HepG2 (cell line): ENCODE measurements around the gene AKAIN1. TPM values are rescaled to one million over a fixed set of nuclear protein-coding genes. Genes with fewer than 3 reads are reported as not detected.

ENCODE experiments used
- ATAC-seq: fragments of 200-7000 bp; cut with Tn5 transposase; 3 replicates; pipeline ENCODE4 v1.9.1; 2020; ENCODE audit warnings: mild to moderate bottlenecking, moderate library complexity
- BruUV-seq: library from RNA; stranded (reverse); fragments of 400-500 nt; replicated peaks from 2 replicates; lab custom pipeline; 2021; lab: Mats Ljungman, UMichigan
- CTCF ChIA-PET: fragments of 300-600 bp; formaldehyde crosslinking; extraction: SDS; loops from one replicate; lab custom pipeline; 2021; ENCODE audit warnings: low total read pairs, inconsistent platforms, low intra/inter-chr PET ratio; lab: Yijun Ruan, JAX
- POLR2A ChIA-PET: fragments of 350-600 bp; sonication (Branson Sonifier 250); formaldehyde crosslinking; loops from one replicate; lab custom pipeline; 2020; ENCODE audit warnings: antibody characterized with exemption, inconsistent platforms; lab: Yijun Ruan, JAX
- DNase-seq: peaks from one replicate; pipeline ENCODE4 v3.0.0-alpha.2; 2015; ENCODE audit warnings: low spot score
- FAIRE-seq: peaks from 3 replicates; lab custom pipeline; 2011; peaks lifted over from hg19 to GRCh38; lab: Jason Lieb, UNC
- H2AFZ ChIP-seq: one replicate; pipeline ENCODE4 v1.6.1; 2011; ENCODE audit warnings: low read length, inconsistent platforms
- H3K27ac ChIP-seq: fragments of 300-600 bp; 3 replicates; pipeline ENCODE4 v1.8.0; 2011; ENCODE audit warnings: mixed run types, mild to moderate bottlenecking, mixed read lengths, low read length, inconsistent platforms; ENCODE audit not compliant: insufficient read depth; ENCODE audit errors: extremely low read length
- H3K27me3 ChIP-seq, 2 experiments: fragments of 200-600 bp in 1 of 2; 2 replicates in 1 of 2; 3 replicates in 1 of 2; pipeline versions ENCODE4 v1.6.0 to v1.8.0; 2011; ENCODE audit warnings: low read length in 2 of 2, mild to moderate bottlenecking in 2 of 2, moderate library complexity in 2 of 2, inconsistent platforms in 1 of 2; ENCODE audit not compliant: insufficient read depth in 2 of 2, control insufficient read depth in 1 of 2
- H3K36me3 ChIP-seq, 2 experiments: fragments of 200-600 bp in 1 of 2; replicated peaks in 1 of 2; 2 replicates in 1 of 2; 3 replicates in 1 of 2; pipeline versions ENCODE4 v1.5.1 to v1.8.0; 2011; ENCODE audit warnings: low read length in 2 of 2, inconsistent platforms in 1 of 2; ENCODE audit not compliant: insufficient read depth in 2 of 2, control insufficient read depth in 1 of 2
- H3K4me1 ChIP-seq: 2 replicates; pipeline ENCODE4 v1.5.1; 2012; ENCODE audit warnings: low read length, inconsistent platforms; ENCODE audit not compliant: insufficient read depth
- H3K4me2 ChIP-seq: 2 replicates; pipeline ENCODE4 v1.6.0; 2011; ENCODE audit warnings: low read depth, low read length, inconsistent platforms
- H3K4me3 ChIP-seq, 3 experiments: fragments of 200-600 bp in 1 of 3; sonication (generic), shearing (Covaris generic) in 1 of 3; replicated peaks in 1 of 3; 2 replicates each; pipeline ENCODE4 v1.5.1; 2011 to 2016; ENCODE audit warnings: low read length in 3 of 3, inconsistent platforms in 2 of 3, low read depth in 2 of 3, mild to moderate bottlenecking in 2 of 3, control low read depth in 1 of 3, mixed read lengths in 1 of 3; ENCODE audit not compliant: insufficient read depth in 1 of 3
- H3K79me2 ChIP-seq: one replicate; pipeline ENCODE4 v1.6.1; 2011; ENCODE audit warnings: low read length, inconsistent platforms; ENCODE audit not compliant: insufficient read depth
- H3K9ac ChIP-seq: 2 replicates; pipeline ENCODE4 v1.6.0; 2011; ENCODE audit warnings: mild to moderate bottlenecking, low read depth, low read length, inconsistent platforms; ENCODE audit not compliant: insufficient read depth
- H3K9me3 ChIP-seq: 2 replicates; pipeline ENCODE4 v1.5.1; 2012; ENCODE audit warnings: mild to moderate bottlenecking, low read length
- H4K20me1 ChIP-seq: 2 replicates; pipeline ENCODE4 v1.6.0; 2011; ENCODE audit warnings: inconsistent platforms, mild to moderate bottlenecking, low read length, moderate library complexity; ENCODE audit not compliant: insufficient read depth
- GPBP1L1 ChIP-seq: sonication (generic); formaldehyde crosslinking; IDR thresholded peaks from 2 replicates; pipeline ENCODE4 v1.5.0; 2020; ENCODE audit warnings: mild to moderate bottlenecking, missing genetic modification reagents
- HNF1B ChIP-seq: sonication (generic); formaldehyde crosslinking; IDR thresholded peaks from 2 replicates; pipeline ENCODE4 v1.5.1; 2020; ENCODE audit warnings: mild to moderate bottlenecking, moderate library complexity, missing genetic modification reagents
- IKZF4 ChIP-seq: sonication (generic); formaldehyde crosslinking; IDR thresholded peaks from 2 replicates; pipeline ENCODE4 v1.5.1; 2020; ENCODE audit warnings: borderline replicate concordance, mild to moderate bottlenecking, low read depth, missing genetic modification reagents; ENCODE audit errors: not compliant biosample characterization
- KLF15 ChIP-seq: sonication (generic); formaldehyde crosslinking; IDR thresholded peaks from 2 replicates; pipeline ENCODE4 v1.8.1; 2023; ENCODE audit warnings: borderline replicate concordance, mild to moderate bottlenecking, inconsistent platforms, missing genetic modification reagents, mixed read lengths
- MYC ChIP-seq: sonication (generic); formaldehyde crosslinking; IDR thresholded peaks from 2 replicates; pipeline ENCODE4 v1.9.0; 2021; ENCODE audit warnings: missing genetic modification reagents, borderline replicate concordance
- MYPOP ChIP-seq: sonication (generic); formaldehyde crosslinking; IDR thresholded peaks from 2 replicates; pipeline ENCODE4 v1.8.1; 2023; ENCODE audit warnings: mild to moderate bottlenecking, moderate library complexity, missing genetic modification reagents
- PBX3 ChIP-seq: sonication (generic); formaldehyde crosslinking; IDR thresholded peaks from 2 replicates; pipeline ENCODE4 v1.8.1; 2023; ENCODE audit warnings: missing genetic modification reagents, inconsistent platforms, borderline replicate concordance
- TAF15 ChIP-seq: fragments of 200-400 bp; formaldehyde crosslinking; IDR thresholded peaks from one replicate; pipeline ENCODE4 v1.6.1; 2018; ENCODE audit warnings: mild to moderate bottlenecking, low read depth, low read length; ENCODE audit not compliant: poor library complexity, severe bottlenecking
- TBX3 ChIP-seq: fragments of 450-650 bp; IDR thresholded peaks from 2 replicates; pipeline ENCODE4 v1.6.1; 2017; ENCODE audit warnings: antibody characterized with exemption, mild to moderate bottlenecking, inconsistent platforms, borderline replicate concordance
- ZNF629 ChIP-seq: sonication (generic); formaldehyde crosslinking; conservative IDR thresholded peaks from 2 replicates; pipeline ENCODE4 v1.5.0; 2020; ENCODE audit warnings: missing genetic modification reagents
- ZNF709 ChIP-seq: sonication (generic); formaldehyde crosslinking; IDR thresholded peaks from 2 replicates; pipeline ENCODE4 v1.5.0; 2020; ENCODE audit warnings: mild to moderate bottlenecking, missing genetic modification reagents
- WGBS: methylation state at CpG from one replicate; pipeline ENCODE4 v1.1.6; 2017; ENCODE audit warnings: low lambda C conversion rate; 5-methylcytosine and 5-hydroxymethylcytosine counted together
- in situ Hi-C: cut with HindIII; loops from 2 replicates; pipeline ENCODE4 v1.10.0; 2017; ENCODE audit warnings: low pct_unique_long_range_greater_than_20kb; ENCODE audit not compliant: extremely low pct_ligation_motif_present
- intact Hi-C: fragments of 100-400 bp; cut with micrococcal nuclease; formaldehyde crosslinking; loops from one replicate; pipeline ENCODE4 v1.10.0; 2022; ENCODE audit not compliant: unreplicated experiment
- polyA plus RNA-seq, 8 experiments: library from polyadenylated mRNA; depleted of rRNA in 3 of 8; stranded (reverse) in 7 of 8; unstranded in 1 of 8; fragments of >200 nt; fragmentation: Illumina TruSeq in 4 of 8; extraction: Trizol in 4 of 8; gene quantifications; 2 replicates each; pipeline versions ENCODE4 v1.2.1 to v1.2.3, GENCODE V29; 2011 to 2016; ENCODE audit warnings: low read depth in 4 of 8, missing spikeins in 1 of 8, mixed read lengths in 1 of 8; ENCODE audit not compliant: insufficient read depth in 1 of 8
- total RNA-seq, 5 experiments: library from RNA; depleted of rRNA; stranded (reverse); fragments of >200 nt; fragmentation: Illumina TruSeq; extraction: Trizol; gene quantifications; 2 replicates each; pipeline ENCODE4 v1.2.3, GENCODE V29; 2016; ENCODE audit warnings: low read depth in 1 of 5

Gene AKAIN1
- total and polyA plus RNA-seq, 2 of the 13 experiments (the other 11 are each of a cell fraction or from before 2014, with no cell fraction given): not detected

- H3K9me3 ChIP-seq: no peaks in the 10 kb centered on the region
- WGBS: 0% methylated on average over 3 of the region's 3 CpGs
- no peaks in the 10 kb centered on the region for H3K4me1 ChIP-seq
- FAIRE-seq: no peak
- H3K4me2 ChIP-seq: no peak overlapping the region
- intact Hi-C loops: no loop called here
- H3K36me3 ChIP-seq: no peaks in the 10 kb centered on the region
- H4K20me1 ChIP-seq: no peaks in the 10 kb centered on the region
- TF ChIP-seq TAF15 (no peak), MYPOP (no peak), TBX3 (no peak), HNF1B (CRISPR knock-in tag) (no peak), IKZF4 (CRISPR knock-in tag) (no peak), MYC (CRISPR knock-in tag) (no peak), PBX3 (CRISPR knock-in tag) (no peak), ZNF629 (CRISPR knock-in tag) (no peak), GPBP1L1 (CRISPR knock-in tag) (no peak), KLF15 (CRISPR knock-in tag) (no peak), ZNF709 (CRISPR knock-in tag) (no peak)
- H2AFZ ChIP-seq: no peak overlapping the region
- H3K79me2 ChIP-seq: no peaks in the 10 kb centered on the region
- DNase-seq: no peak
- no peaks in the 10 kb centered on the region for H3K27me3 ChIP-seq
- no peak for ATAC-seq
- no peak overlapping the region for H3K4me3 ChIP-seq
- H3K27ac ChIP-seq: no peak overlapping the region
- BruUV-seq: no TSS peak
- CTCF ChIA-PET: no interaction called here
- H3K9ac ChIP-seq: no peak overlapping the region
- POLR2A ChIA-PET: no interaction called here
- in situ Hi-C loops: no loop called here
Observed at GRCh38 chr18:5104246-5104645, 92.8 kb downstream of the AKAIN1 start.
